ENCODE results near the gene ZBED4. TPM values are rescaled to one million over a fixed set of nuclear protein-coding genes. Genes with fewer than 3 reads are reported as not detected.

Gene ZBED4
- total RNA-seq, 1 experiment from 2014 or later, result 23.0 TPM

GRCh38 chr22:49927483-49928184, 74.0 kb downstream of the ZBED4 start:
- no peak overlapping the region for H3K9ac ChIP-seq (ENCODE audit: extremely low read depth, insufficient read length, low read length)
- H3K36me3 Mint-ChIP-seq (ENCODE audit: insufficient read depth in 1 of 3, low read depth in 3 of 3), result peaks cover 0 to 14% (median 0%) of the 10 kb centered on the region in 3 experiments; a peak in 4 of 7 replicates
- no peak overlapping the region for H2AFZ ChIP-seq (ENCODE audit: low read length)
- H3K9me3 Mint-ChIP-seq, result no peaks in the 10 kb centered on the region
- no peak overlapping the region for H2BK5ac ChIP-seq (ENCODE audit: insufficient read length, low read length)
- TF ChIP-seq CTCF (conservative IDR thresholded peaks at IDR 0.05), result no peak
- no peak overlapping the region for H3K4ac ChIP-seq (ENCODE audit: low read depth, low read length)
- no peaks in the 10 kb centered on the region; the same call in 1 of the 2 replicates for H3K27me3 ChIP-seq (ENCODE audit: insufficient read depth, low read length)
- no peak overlapping the region for H4K5ac ChIP-seq (ENCODE audit: insufficient read length, low read depth, low read length)
- no peak overlapping the region for H2BK15ac ChIP-seq (ENCODE audit: low read depth, low read length)
- peaks cover 24% of the 10 kb centered on the region for H3K27me3 Mint-ChIP-seq (ENCODE audit: low read depth)
- no peak overlapping the region for H3K23ac ChIP-seq (ENCODE audit: insufficient read length, low read depth, low read length)
- H3K14ac ChIP-seq (ENCODE audit: insufficient read depth, low read length), result no peak overlapping the region
- no peak overlapping the region; a peak in 1 of 5 replicates for H3K4me3 Mint-ChIP-seq
- no peak overlapping the region for H3K56ac ChIP-seq (ENCODE audit: insufficient read length, low read depth, low read length)
- no peak overlapping the region for H3K4me2 ChIP-seq (ENCODE audit: insufficient read depth, insufficient read length, low read length)
- no peak overlapping the region for H3K27ac Mint-ChIP-seq
- H3K79me2 ChIP-seq (ENCODE audit: insufficient read depth, low read length), result no peaks in the 10 kb centered on the region
- no peak for DNase-seq
- H2BK12ac ChIP-seq (ENCODE audit: insufficient read length, low read depth, low read length), result no peak overlapping the region
- H2AK5ac ChIP-seq (ENCODE audit: insufficient read length, low read length), result no peak overlapping the region
- no peak overlapping the region for H3T11ph ChIP-seq (ENCODE audit: low read length)
- H2BK120ac ChIP-seq (ENCODE audit: low read depth, low read length, poor library complexity, severe bottlenecking), result no peak overlapping the region
- no peak overlapping the region for H2BK20ac ChIP-seq (ENCODE audit: low read depth, low read length, poor library complexity, severe bottlenecking)
- H3K27ac ChIP-seq (ENCODE audit: insufficient read length, low read depth, low read length), result no peak overlapping the region
- H3K4me1 ChIP-seq (ENCODE audit: insufficient read depth, low read length), result no peaks in the 10 kb centered on the region
- H3K9me3 ChIP-seq (ENCODE audit: control insufficient read depth, low read depth, low read length), result no peaks in the 10 kb centered on the region
- H3K18ac ChIP-seq (ENCODE audit: insufficient read length, low read depth, low read length), result no peak overlapping the region
- no peak overlapping the region for H4K91ac ChIP-seq (ENCODE audit: insufficient read length, low read depth, low read length)
- H3K79me1 ChIP-seq (ENCODE audit: insufficient read depth, low read depth, low read length, poor library complexity, severe bottlenecking), result no peaks in the 10 kb centered on the region
- no peaks in the 10 kb centered on the region for H4K20me1 ChIP-seq (ENCODE audit: control insufficient read depth, insufficient read depth, insufficient read length)
- peaks cover 3 to 11% of the 10 kb centered on the region in 2 experiments; a peak in 3 of 4 replicates for H3K4me1 Mint-ChIP-seq
- H3K23me2 ChIP-seq (ENCODE audit: insufficient read length, low read depth, low read length, poor library complexity, severe bottlenecking), result no peaks in the 10 kb centered on the region
- H4K8ac ChIP-seq (replicated peaks; ENCODE audit: insufficient read length, low read depth, low read length), result no peak overlapping the region
- WGBS (ENCODE audit: extremely low coverage, insufficient read length, low lambda C conversion rate), result no CpG with 5 or more reads among the region's 26 CpGs

Data from H9 (cell line).